Measurements from ENCODE around the gene ENO3.

- TF ChIP-seq POLR2A (IDR thresholded peaks at IDR 0.05; ENCODE audit: low read depth, low read length) = no peak
- TF ChIP-seq POLR2AphosphoS5 (IDR thresholded peaks at IDR 0.05; ENCODE audit: low read depth, low read length) = no peak
Observed at GRCh38 chr17:4903051-4903818, 47.7 kb upstream of the ENO3 start, which contains the start of gene CHRNE.
